ENCODE data around the gene SGCD.

DNA sequence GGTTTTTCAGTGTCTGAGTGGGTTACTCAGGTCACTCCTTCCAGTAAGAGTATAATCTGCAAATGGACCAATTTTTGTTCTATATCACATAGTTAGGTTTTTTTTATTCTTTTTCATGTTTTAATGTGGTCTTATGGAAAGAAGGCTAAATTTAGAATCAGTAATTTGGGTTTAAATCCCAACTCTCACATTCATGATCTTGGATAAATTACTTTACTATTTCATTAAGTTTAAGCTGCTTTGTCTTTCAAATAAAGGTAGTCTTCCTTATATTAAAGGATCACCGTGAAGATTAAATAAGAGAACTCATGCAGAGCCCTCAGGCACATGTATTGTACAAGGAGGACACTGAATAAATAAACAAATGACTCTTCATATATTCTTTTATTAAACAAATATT, 234.7 kb downstream of the SGCD start:
- TF ChIP-seq POLR2AphosphoS5 (IDR thresholded peaks at IDR 0.05; ENCODE audit: low read depth): no peak
- TF ChIP-seq, protein P1, sequence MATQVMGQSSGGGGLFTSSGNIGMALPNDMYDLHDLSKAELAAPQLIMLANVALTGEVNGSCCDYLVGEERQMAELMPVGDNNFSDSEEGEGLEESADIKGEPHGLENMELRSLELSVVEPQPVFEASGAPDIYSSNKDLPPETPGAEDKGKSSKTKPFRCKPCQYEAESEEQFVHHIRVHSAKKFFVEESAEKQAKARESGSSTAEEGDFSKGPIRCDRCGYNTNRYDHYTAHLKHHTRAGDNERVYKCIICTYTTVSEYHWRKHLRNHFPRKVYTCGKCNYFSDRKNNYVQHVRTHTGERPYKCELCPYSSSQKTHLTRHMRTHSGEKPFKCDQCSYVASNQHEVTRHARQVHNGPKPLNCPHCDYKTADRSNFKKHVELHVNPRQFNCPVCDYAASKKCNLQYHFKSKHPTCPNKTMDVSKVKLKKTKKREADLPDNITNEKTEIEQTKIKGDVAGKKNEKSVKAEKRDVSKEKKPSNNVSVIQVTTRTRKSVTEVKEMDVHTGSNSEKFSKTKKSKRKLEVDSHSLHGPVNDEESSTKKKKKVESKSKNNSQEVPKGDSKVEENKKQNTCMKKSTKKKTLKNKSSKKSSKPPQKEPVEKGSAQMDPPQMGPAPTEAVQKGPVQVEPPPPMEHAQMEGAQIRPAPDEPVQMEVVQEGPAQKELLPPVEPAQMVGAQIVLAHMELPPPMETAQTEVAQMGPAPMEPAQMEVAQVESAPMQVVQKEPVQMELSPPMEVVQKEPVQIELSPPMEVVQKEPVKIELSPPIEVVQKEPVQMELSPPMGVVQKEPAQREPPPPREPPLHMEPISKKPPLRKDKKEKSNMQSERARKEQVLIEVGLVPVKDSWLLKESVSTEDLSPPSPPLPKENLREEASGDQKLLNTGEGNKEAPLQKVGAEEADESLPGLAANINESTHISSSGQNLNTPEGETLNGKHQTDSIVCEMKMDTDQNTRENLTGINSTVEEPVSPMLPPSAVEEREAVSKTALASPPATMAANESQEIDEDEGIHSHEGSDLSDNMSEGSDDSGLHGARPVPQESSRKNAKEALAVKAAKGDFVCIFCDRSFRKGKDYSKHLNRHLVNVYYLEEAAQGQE (IDR thresholded peaks at IDR 0.05; ENCODE audit: insufficient replicate concordance, low read depth): no peak
- TF ChIP-seq, protein P2, sequence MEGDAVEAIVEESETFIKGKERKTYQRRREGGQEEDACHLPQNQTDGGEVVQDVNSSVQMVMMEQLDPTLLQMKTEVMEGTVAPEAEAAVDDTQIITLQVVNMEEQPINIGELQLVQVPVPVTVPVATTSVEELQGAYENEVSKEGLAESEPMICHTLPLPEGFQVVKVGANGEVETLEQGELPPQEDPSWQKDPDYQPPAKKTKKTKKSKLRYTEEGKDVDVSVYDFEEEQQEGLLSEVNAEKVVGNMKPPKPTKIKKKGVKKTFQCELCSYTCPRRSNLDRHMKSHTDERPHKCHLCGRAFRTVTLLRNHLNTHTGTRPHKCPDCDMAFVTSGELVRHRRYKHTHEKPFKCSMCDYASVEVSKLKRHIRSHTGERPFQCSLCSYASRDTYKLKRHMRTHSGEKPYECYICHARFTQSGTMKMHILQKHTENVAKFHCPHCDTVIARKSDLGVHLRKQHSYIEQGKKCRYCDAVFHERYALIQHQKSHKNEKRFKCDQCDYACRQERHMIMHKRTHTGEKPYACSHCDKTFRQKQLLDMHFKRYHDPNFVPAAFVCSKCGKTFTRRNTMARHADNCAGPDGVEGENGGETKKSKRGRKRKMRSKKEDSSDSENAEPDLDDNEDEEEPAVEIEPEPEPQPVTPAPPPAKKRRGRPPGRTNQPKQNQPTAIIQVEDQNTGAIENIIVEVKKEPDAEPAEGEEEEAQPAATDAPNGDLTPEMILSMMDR (IDR thresholded peaks at IDR 0.05; ENCODE audit: insufficient read depth, low read length): no peak
